Measurements from ENCODE around the gene SFXN3. TPM values are rescaled to one million over a fixed set of nuclear protein-coding genes. Genes with fewer than 3 reads are reported as not detected.

The SFXN3 gene
- total RNA-seq, 6 experiments from 2014 or later: 44.1 to 57.4 (median 50.5) TPM

DNA sequence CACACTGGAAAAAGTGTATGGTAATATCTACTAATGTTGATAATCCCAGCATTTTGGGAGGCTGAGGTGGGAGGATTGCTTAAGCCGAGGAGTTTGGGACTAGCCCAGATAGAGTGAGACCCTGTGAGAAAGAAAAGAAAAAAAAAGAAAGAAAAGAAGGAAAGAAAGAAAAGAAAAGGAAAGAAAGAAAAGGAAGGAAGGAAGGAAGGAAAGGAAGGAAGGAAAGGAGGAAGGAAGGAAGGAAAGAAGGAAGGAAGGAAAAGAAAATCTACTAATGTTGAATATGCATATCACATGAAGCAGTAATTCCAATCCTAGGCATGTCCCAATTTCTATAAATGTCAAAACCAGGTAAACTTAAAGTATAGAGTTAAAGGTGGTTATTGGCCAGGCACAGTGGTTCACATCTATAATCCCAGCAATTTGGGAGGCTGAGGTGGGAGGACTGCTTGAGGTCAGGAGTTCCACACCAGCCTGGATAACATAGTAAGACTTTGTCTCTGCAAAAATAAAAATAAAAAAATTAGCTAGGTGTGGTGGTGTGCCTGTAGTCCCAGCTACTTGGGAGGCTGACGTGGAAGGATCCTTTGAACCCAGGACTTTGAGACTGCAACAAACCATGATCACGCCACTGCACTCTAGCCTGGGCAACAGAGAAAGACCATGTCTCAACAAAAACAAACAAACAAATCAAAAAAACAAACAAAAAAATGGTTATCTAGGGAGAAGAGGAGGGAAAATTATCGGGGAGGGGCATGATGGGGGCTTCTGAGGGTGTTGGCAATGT, 25.5 kb downstream of the SFXN3 start:
- DNase-seq: no peak
- Mint-ChIP-seq H3K27ac (no peak overlapping the region), H3K4me1 (ENCODE audit: low read depth) (peaks cover 42% of the 10 kb centered on the region), H3K9me3 (no peaks in the 10 kb centered on the region), H3K4me3 (no peak overlapping the region), H3K36me3 (ENCODE audit: low read depth) (no peaks in the 10 kb centered on the region), H3K27me3 (ENCODE audit: insufficient read depth) (peaks cover 2% of the 10 kb centered on the region)
- no peak for TF ChIP-seq CTCF (IDR thresholded peaks at IDR 0.05)

DNA sequence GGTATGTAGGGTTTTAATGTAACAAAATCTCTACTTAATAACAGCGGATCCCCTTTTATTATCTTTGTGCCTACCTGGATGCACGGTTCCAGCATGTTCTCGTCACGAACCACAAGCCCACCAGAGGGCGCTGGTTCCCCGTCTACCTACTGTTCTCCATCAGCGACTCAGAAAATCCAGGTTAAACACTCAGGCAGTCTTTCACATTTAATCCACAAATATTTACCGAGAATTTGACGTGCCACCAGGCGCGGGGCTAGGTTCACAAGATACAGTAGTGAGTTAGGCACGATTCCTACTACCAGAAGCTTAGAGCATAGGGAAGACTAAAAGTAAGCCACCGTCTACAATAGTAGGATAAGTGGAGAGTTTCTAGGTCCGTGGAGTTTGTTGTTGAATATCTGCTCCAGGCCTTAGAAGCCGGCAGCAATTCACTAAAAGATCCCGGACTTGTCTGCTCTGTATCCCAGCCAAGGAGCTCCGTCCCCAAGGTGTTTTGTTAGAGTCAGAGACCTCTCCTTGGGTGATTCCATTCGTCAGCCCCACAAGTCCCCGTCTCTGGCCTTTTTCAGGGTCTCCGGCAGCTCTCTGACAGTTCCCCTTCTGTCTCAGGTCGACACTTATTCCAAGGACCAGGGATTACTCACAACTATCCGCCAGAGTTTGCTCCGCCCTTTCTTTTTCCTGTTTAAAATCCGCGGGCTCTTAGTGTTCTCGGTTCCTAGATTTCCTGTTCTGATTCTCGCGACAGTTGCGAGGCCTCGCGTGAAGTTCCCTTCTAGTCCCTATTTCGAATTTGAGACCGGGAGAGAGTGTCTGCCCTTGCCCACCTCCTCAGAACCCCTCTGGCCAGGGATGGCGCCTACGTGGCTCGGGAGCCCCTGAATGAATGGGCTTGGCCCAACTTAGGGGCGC, 29.3 kb downstream of the SFXN3 start:
- Mint-ChIP-seq H3K4me1 (ENCODE audit: low read depth) (peaks cover 44% of the 10 kb centered on the region), H3K27ac (peak overlapping the region; percentile 98), H3K9me3 (no peaks in the 10 kb centered on the region), H3K27me3 (ENCODE audit: insufficient read depth) (peaks cover 1% of the 10 kb centered on the region), H3K4me3 (peak overlapping the region; percentile 91), H3K36me3 (ENCODE audit: low read depth) (no peaks in the 10 kb centered on the region)
- peak; percentile 97 for TF ChIP-seq CTCF (IDR thresholded peaks at IDR 0.05)
- DNase-seq: peak; percentile 94

- Mint-ChIP-seq H3K9me3 (no peaks in the 10 kb centered on the region), H3K27ac (peak overlapping the region; percentile 98), H3K36me3 (ENCODE audit: low read depth) (no peaks in the 10 kb centered on the region), H3K4me1 (ENCODE audit: low read depth) (peaks cover 51% of the 10 kb centered on the region), H3K4me3 (peak overlapping the region; percentile 91), H3K27me3 (ENCODE audit: insufficient read depth) (peaks cover 3% of the 10 kb centered on the region)
- TF ChIP-seq CTCF (IDR thresholded peaks at IDR 0.05): no peak; the same call in 1 of the 2 replicates
- peak; percentile 84 for DNase-seq
Measured at GRCh38 chr10:101060951-101061623, 30.1 kb downstream of the SFXN3 start.

DNA sequence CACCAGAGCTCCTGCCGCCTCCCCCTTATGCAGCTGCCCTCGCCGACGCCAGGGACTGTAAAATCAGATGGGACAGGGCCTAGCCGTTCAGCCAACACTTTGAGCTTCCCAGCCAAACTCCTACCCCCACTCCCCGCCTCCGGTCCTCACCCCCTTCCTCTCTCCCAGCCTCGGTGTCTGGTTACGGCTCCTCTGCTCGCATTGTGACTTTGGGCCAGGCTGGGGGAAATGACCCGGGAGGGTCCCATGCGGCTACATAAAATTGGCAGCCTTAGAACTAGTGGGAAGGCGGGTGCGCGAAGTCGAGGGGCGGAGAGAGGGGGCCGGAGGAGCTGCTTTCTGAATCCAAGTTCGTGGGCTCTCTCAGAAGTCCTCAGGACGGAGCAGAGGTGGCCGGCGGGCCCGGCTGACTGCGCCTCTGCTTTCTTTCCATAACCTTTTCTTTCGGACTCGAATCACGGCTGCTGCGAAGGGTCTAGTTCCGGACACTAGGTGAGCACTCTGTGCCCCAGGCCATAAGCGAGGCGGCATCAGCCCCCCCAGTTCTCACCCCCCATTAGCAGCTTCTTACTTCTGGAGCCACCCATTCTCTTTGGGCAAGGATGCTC, 30.7 kb downstream of the SFXN3 start, which contains the start of gene KAZALD1:
KAZALD1 (plus strand) TSS at position 366 of the 608 bp plus-strand sequence. CDS start 604 bp downstream, outside the sequence.
- peak; percentile 68 for DNase-seq
- Mint-ChIP-seq H3K27me3 (ENCODE audit: insufficient read depth) (peaks cover 3% of the 10 kb centered on the region), H3K4me1 (ENCODE audit: low read depth) (peaks cover 54% of the 10 kb centered on the region)

More for the DNA sequence above, 30.7 kb downstream of the SFXN3 start, which contains the start of gene KAZALD1:
- H3K9me3 Mint-ChIP-seq: no peaks in the 10 kb centered on the region
- TF ChIP-seq CTCF (IDR thresholded peaks at IDR 0.05): no peak; the same call in 1 of the 2 replicates
- H3K27ac Mint-ChIP-seq: peak within 1 kb of the TSS; percentile 98
- peak within 1 kb of the TSS; percentile 91 for H3K4me3 Mint-ChIP-seq
- no peaks in the 10 kb centered on the region for H3K36me3 Mint-ChIP-seq (ENCODE audit: low read depth)

Measured in HFFc6 (cell line).